Left lobe of liver (tissue), 2 donors: Measurements from ENCODE around the gene CDC40. TPM values are rescaled to one million over a fixed set of nuclear protein-coding genes. Genes with fewer than 3 reads are reported as not detected.
A peak's percentile ranks its signal among the peaks of the same experiment; 100 is the strongest.

Experiments
- ATAC-seq: fragments of 200-7000 bp; cut with Tn5 transposase; one replicate; pipeline ENCODE4 v1.9.1; 2020; ENCODE audit warnings: mild to moderate bottlenecking, moderate library complexity
- DNase-seq: peaks from one replicate; pipeline ENCODE4 v3.0.0-alpha.2; 2020; ENCODE audit warnings: low spot score
- total RNA-seq: library from RNA; stranded (reverse); gene quantifications from one replicate; pipeline ENCODE4 v1.2.1, GENCODE V29; 2021
- donor health status: DM: no; HTN: no; CAD: no; lungs with moderate emphysema.
- donor health status: DM: no; HTN: yes; CAD: no.

CDC40 gene
- total RNA-seq: 11.1 TPM

DNA sequence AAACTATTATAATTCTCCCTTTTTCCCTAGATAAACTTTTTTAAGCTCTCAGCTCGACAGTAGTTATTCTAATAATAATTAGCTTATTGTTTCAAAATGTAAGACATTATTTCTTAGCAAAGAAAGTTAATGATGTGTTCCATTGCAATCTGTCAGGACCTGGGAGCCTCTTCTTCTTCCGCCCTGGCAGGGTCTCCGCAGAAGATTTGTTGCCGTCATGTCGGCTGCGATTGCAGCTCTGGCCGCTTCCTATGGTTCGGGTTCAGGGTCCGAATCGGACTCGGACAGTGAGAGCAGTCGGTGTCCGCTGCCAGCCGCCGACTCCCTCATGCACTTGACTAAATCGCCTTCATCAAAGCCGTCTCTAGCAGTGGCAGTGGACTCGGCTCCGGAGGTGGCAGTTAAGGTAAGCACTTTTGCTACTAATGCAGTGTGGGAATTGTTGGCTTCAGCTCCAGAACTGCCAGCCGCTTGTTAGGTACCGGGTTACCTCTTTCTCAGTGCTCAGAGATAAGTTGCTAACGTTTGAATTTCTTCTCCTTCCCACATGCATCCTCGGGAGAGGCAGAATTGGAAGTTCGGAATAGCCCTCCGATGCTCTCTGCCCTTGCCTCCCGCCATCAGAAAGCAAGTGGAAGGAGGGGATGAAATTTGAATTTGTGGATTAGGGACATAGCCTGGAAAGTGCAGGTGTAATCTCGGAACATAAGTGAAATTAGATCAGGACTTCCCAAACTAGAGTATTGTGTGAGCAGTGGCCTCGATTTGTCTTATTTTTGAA is at the start of gene CDC40:
CDC40 (plus strand) TSS at position 200 of the 781 bp plus-strand sequence; CDS start at position 218, 18 bp downstream.
- DNase-seq (peak; percentile 78), ATAC-seq (peak; percentile 62)

DNA sequence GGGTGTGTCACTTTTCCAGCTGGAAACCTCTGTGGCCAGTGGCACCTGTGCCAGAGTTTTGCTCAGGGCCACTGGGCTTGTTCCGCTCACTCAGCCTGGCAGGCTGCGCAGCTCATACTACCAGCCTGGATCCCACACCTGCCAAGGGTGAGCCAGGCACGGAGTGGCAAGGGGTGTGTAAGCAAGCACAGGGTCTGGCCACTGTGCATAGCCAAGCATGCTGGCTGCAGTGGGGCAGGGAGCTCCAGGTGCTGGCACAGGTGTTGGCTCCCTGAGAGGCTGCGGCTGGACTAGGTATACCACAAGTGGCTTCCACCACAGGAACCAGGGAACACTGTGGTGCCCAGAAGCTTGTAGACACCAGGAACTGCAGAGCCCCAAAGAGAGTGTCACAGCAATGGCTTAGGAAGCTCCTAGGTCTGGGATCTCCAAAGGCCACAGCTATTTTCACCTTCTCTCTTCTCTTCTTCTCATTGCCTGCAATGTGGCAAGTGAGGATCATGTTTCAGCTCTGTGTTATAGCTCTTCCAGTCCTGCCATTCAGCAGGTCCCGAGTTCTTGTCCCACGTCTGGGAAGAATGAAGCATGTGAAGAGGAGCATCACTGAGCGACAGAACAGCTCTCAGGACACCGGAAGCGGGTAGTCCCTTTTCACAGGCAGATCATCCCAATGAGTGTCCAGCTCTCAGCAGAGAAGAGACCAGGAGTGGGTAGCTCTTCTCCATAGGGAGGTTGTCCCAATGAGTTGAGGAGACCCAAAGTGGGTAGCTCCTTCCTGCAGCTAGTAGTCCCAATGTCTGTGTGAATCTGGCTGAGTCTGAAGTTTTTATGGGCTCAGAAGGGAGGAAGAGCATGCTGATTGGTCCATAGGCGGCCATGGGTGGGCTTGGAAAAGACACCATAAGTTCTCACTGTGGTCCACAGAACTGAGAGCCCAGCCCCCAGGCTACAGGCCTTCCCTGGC is 42.0 kb upstream of the CDC40 start:
- ATAC-seq: no peak
- DNase-seq: no peak

DNA sequence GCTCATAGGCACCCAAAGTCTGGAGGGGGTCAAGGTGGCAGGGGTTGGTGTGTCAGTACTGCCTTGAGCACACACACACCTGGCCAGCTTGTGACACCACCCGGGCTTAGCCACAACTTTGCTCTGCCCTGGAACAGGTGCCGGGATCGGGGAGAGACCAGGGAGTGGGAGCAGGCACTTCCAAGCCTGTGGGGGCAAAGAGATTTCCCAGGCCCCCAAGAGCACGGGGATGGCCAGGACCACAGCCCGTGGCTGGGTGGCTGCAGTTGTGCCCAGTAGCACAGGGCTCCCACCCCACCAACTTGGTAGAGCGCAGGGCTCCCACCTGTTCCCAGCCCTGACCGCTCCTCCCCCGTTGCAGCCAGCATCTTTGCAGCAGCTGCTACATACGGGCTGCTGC is 41.2 kb upstream of the CDC40 start:
- no peak for ATAC-seq
- DNase-seq: no peak

DNA sequence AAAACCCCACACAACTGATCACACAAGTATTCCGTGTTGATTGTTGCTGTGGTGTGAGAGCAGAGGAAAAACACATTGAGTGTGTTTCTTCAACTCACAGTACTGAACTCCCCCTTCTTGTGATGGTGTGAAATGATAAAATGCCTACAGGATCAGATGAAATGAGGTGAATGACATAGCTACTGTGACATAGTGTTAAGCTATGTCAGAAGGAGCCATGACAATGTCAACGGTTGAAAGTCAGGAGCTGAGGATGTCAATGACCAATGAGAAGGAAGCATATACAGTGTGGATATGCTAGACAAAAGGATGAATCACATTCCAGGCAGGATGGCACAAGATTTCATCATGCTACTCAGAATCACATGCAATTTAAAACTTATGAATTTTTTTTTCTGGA is 39.6 kb upstream of the CDC40 start:
- ATAC-seq (no peak), DNase-seq (no peak)

DNA sequence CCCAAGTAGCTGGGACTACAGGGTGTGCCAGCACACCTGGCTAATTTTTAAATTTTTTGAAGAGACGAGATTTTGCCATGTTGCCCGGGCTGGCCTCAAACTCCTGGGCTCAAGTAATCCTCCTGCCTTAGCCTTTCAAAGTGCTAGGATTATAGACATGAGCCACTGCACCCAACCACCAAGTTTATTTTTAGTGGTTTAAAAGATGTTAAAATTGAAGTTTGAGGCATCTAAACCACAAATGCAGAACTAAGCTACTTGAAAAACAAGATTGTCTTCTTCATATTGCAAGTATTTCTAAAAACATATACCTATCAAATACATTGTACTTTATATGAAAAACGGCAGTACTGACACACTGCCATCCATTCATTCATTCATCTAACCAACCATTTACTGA is 32.4 kb upstream of the CDC40 start:
- no peak for ATAC-seq
- no peak for DNase-seq

DNA sequence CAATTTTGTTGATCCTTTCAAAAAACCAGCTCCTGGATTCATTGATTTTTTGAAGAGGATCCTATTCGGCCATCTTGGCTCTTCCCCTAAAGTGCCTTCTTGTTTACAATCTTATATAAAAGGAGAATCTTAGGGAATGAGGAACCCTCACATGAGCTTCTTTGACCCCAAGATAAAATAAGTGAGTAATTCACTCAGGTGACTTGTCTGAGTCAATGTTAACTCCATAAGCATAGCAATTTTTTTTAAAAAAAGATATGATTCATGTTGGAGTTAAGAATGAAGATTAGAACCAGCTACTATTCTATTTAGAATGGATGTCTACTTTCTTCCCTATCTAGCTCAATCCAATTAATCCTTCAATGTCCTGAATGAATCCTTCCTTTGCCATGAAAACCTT is 21.7 kb upstream of the CDC40 start:
- DNase-seq: no peak
- ATAC-seq: no peak

DNA sequence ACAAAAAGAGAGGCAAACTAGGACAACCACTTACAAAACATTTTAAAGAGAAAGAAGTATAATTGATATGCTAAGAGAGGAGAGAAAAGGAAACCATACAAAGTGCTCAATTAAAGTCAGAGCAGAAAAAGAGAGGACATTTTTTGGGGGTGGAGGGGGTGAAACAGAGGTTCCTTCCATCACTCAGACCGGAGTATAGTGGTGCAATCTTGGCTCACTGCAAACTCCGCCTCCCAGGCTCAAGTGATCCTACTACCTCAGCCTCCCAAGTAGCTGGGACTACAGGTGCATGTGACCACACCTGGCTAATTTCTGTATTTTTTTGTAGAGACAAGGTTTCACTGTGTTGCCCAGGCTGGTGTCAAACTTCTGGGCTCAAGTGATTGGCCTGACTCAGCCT is 10.1 kb upstream of the CDC40 start:
- ATAC-seq (no peak), DNase-seq (no peak)

DNA sequence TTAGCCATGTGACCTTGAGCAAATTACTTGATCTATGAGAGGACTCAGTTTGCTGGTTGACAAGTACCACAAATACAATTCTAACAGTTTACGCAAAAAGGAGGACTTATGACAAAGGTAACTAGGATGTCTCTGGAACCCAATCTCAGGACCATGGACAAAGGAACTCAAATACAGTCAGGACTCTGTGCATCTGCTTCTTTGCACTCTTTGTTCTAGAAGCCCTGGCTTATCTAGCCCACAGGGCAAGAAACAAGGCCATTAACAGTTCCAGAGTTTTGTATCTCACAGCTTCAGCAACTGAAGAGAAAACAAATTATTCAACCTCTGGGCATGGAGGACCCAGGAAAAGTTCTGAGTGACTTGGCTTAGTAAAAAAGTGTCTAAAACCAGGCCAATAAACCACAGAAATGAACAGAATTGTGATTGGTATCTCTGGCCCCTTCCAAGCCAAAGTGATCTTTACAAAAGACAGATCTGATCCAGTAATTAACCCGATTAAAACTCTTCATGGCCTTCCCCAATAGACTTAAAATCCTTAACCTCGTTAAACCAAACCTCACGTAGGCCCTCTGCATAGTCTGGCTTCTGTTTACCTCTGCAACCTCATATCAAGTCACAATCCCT is 6.6 kb upstream of the CDC40 start:
- DNase-seq (no peak), ATAC-seq (no peak)

DNA sequence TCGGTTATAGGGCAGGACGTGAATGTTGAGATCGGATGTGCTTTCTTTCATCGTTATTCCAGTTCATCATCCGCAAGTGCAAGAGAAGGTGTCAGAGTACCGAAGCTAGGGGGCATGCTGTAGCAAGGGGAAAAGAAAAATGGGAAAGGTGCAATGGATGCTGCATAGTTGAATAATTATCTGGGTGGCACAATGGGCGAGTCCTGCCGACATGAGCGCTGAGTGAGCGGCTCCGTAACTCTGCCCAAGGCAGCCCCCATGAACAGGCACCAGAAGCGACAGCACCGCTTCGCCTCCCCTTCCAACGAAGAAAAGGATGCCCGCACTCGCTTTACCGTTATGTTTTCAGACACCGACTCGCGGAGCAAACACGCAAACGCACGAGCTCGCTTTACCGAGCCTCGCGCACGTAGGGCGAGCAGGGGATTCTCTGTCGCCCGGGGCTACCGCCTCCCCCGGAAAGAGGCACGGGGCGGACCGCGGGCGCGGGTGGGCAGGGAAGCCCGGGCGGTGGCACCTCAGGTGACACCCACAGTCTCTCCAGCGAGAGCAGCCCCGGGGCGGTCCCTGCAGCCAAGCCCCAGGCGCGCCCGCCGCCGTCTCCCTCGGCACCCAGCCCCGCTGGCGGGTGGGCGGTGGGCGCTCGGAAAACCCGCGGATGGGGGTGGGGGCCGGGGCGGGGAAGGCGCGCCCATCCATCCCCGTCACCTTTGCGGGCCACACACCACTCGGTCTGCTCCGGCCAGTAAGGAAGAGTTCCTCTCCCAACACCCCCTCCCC is 1.4 kb upstream of the CDC40 start:
- DNase-seq (peak; percentile 56), ATAC-seq (peak; percentile 60)

DNA sequence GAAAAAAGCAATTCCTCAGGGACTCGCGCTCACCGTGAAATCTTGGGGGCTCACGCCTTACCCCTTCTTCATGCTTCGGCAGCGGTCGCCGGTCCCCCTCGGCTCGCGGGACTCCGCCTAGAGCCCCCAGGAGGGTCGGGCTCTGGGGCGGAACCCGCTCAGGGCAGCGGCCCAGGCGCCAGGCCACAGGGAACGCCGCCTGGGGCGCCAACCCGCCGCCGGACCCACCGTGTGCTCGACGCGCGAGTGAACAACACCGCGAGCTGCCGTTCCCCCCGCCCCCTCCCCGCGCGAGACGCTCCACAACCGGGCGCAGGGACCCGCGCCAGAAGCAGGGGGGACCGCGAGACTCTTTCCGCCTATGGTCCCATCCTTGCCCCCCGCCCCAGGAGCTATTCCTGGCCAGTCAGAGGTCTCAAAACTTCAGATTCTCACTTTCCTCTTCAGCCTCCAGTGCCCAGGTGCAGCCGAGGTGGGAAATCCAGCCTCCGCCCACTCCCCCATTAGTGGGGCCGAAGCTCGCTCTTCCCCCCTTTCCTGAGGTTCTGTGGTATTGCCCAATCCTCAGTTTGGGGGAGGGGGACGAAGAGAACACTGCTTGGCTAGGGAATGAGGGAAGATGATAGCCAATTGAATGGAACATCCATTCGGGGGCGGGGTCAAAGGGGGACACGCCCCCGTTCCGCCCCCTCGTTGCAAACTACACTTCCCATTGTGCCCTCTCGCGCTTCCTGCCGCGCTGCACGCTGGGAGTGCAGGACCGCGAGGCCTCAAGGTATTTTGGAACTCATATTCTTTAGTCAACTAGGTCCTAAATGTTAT is 610 bp upstream of the CDC40 start, which contains the start of gene WASF1:
WASF1 (minus strand) TSS at position 265 of the 822 bp plus-strand sequence. CDS start 52,069 bp downstream, outside the sequence.
- DNase-seq (peak; percentile 98), ATAC-seq (peak; percentile 93)

DNA sequence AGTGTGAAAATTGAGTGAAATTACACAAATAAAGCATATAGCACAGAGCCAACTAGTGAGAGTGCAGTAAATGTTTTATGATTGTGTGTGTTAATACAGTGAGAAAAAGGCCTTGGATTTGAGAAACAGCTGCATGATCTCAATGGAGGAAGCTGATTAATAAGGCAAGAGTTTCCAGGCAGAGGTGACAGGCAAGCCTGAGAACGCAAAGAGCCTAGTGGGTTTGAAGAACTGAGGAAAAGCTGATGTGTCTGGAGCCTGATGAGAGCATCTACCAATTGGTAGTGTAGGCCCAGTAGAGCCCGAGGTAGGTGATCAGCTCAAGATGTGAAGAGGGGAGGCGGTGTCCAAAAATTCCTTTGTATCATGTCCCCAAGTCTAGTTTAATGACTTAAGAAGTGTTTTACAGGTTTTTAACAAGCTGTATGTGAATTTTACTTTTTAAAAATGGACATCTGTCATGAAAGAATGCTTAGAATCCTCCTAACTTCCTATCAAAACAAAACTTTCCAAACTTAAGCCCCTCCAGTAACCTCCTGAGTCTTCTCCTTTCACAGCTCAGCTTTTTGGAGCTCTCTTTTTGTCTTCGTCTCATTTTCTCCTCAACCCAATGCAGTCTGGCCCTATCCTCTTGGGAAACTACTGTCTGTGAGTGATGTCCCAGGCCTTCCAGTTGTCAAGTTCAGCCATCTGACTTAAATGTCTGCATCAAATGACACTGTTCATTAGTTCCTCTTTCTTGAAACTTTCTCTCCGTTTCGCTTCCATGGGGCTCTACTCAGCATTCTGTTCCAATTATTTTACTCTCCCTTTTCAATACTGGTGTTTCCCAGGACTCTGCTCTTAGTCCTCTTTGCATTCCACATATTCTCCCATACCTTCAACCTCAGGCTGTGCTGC is 1.2 kb downstream of the CDC40 start:
- ATAC-seq (no peak), DNase-seq (no peak)

DNA sequence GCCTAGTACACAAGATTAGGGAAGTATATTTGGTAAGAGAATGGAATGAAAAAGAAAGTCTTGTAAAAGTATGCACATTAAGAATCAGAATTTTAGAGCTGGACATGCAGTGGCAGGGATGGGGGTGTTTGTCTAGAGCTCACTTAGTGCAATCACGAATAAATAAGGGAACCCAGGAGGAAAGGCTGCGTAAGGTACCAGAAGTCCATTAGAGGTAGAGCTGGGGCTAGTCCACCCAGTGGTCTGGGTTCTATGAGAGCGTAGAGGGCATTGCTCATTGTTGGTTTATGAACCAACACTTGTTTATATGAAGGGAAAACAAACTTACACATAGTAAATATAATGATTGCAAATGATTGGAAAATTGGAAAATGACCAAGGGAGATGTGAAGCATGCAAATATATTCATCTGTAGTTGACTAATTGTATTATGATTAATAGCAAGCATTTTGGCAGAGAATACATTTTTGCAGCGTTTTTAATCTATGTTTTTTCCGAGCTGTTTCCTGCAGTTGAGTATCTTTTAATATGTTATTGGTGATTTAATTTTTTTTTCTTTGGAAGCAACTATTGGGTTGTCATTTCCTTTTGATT is 3.2 kb downstream of the CDC40 start:
- no peak for ATAC-seq
- DNase-seq: no peak

DNA sequence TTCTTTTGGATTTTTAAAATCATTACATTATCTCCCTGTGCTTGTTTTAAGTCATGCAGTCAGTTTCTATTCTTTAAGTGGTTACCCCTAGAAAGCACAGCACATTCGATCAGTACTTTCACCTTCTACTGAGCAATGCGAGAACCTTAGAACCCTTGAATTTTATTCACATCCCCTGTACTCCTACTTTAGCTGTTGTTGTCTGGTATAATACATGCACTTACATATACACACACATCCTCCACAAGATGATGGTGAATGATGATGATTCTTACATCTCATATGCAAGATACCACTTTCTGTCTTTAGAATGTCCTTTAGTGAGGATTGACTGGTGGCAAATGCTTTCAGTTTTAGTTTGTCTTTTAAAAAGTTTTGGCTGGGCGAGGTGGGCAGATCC is 5.7 kb downstream of the CDC40 start:
- DNase-seq (no peak), ATAC-seq (no peak)

DNA sequence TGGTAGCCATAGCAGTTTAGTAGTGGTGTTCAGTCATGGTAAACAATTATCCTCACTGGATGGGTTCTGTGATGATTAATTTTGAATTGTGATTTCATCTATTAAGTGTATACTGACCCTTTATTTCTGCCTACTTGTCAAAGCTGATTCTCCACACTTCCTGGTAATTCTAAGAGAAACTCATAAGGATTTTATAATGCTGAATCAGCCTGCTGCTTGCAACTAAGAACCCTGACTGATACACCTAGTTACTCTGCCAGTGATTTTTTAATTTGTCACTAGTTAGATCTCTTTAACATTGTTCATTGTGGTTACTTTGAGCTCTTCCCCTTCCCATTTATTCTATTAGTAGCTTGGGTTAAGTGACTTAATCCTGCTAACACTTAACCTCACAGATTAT is 8.6 kb downstream of the CDC40 start:
- DNase-seq (no peak), ATAC-seq (no peak)

DNA sequence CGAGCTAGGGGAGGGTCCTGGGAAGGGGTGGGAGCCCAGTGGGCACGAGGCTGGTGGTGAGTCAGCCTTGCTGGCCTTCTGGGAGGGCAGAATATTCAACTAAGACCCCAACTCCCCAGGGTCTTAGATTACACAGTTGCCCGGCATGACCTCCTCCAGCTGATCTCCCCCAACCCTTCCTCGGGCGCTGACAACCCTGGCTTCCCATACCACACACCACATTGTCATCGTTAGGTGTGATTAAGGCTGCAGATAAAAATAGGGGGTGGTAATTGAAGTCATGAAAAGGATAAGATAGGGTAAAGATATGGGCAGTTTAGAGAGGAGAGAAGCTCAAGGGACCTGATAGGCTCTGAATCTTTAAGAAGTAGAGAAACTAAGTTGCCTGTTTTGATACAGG is 10.5 kb downstream of the CDC40 start:
- no peak for DNase-seq
- no peak for ATAC-seq

DNA sequence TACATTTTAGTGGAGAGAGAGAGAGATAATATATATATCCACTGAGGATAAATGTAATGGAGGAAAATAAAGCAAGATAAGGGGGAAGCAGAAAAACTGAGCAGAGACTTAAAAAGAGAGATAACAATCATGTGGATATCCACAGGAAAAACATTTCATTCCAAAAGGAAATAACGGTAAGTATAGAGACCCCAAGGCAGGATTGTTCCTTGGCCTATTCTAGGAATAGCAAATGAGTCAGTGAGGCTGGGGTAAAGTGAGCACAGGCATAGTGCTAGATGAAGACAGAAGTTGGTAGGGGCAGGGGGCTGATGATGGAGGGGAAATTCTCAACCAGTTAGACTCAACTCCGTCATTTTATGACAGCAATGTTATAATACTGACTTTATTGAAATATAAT is 11.2 kb downstream of the CDC40 start:
- no peak for ATAC-seq
- no peak for DNase-seq

DNA sequence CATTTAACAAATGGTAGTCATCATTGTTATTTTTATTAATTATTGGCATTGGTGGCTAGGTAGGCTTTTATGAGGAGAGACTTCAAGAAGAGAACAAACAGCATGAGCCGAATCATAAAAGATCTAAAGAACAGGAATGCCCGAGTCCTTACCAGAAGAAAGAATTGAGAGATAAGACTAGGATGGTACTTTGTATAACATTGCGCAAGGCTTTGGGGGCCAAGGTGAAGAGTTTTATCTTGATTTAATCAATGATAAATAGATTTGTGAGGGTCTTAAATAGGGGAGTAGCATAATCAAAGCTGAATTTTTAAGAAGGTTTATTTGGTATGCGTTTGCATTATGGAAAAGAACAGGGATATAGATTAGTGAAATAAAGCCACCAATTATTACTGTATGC is 15.4 kb downstream of the CDC40 start:
- no peak for ATAC-seq
- DNase-seq: no peak

DNA sequence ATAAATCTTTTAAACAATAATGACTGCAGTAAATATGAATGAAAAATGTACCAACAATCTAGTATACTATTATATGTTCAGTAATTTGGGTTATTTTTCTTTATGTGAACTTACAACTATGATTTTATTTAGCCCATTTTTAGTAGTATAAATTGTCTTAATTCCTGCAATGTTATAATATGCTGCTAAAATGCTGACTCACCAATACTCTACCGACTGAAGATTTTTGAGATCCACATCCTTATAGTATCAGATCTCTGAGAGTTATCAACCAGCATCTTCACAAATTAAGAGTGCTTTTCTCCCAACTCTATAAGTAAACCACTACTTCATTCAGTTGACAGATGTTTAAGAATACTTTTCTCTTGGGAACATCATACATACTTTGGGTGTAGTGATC is 16.6 kb downstream of the CDC40 start:
- no peak for ATAC-seq
- no peak for DNase-seq
